ENCODE data around the gene MCM6. TPM values are rescaled to one million over a fixed set of nuclear protein-coding genes. Genes with fewer than 3 reads are reported as not detected.

The MCM6 gene
- polyA plus RNA-seq, 1 of the 3 experiments (the other 2 are of a cell fraction) = 18.4 TPM

- H3K79me2 ChIP-seq (ENCODE audit: insufficient read depth) = no peaks in the 10 kb centered on the region
- no peak for DNase-seq
- H3F3A ChIP-seq (replicated peaks; ENCODE audit: insufficient read depth) = peaks cover 10% of the 10 kb centered on the region
- peaks cover 38 to 39% of the 10 kb centered on the region in 2 experiments for H3K36me3 ChIP-seq (replicated peaks in 1 of 2; ENCODE audit: control insufficient read depth in 1 of 2, insufficient read depth in 2 of 2, low read length in 1 of 2)
- no peak overlapping the region for H3K9ac ChIP-seq
- ChIA-PET POLR2A (no interaction called here), CTCF (no interaction called here)
- H3K4me3 ChIP-seq (ENCODE audit: low read depth in 2 of 2, low read length in 1 of 2) = no peak overlapping the region
- H3K9me2 ChIP-seq = no peaks in the 10 kb centered on the region
- no peak overlapping the region for H2AFZ ChIP-seq (ENCODE audit: low read depth)
- H4K20me1 ChIP-seq (ENCODE audit: insufficient read depth) = no peaks in the 10 kb centered on the region
- no peak overlapping the region for H3K4me2 ChIP-seq
- H3K9me3 ChIP-seq = no peaks in the 10 kb centered on the region
- no peaks in the 10 kb centered on the region; a peak in 1 of 4 replicates for H3K4me1 ChIP-seq (ENCODE audit: control insufficient read depth in 1 of 2, insufficient read depth in 2 of 2, low read depth in 1 of 2, low read length in 1 of 2)
- no peaks in the 10 kb centered on the region for H3K27me3 ChIP-seq (ENCODE audit: insufficient read depth)
- TF ChIP-seq SMC3 (IDR thresholded peaks at IDR 0.05; ENCODE audit: low read depth, low read length) = no peak
- TF ChIP-seq EZH2phosphoT487 (IDR thresholded peaks at IDR 0.05; ENCODE audit: borderline replicate concordance, low read depth) = no peak
- TF ChIP-seq IRF3 (IDR thresholded peaks at IDR 0.05; ENCODE audit: low read depth, low read length) = no peak
- TF ChIP-seq MEF2A (IDR thresholded peaks at IDR 0.05; ENCODE audit: borderline replicate concordance, low read depth) = no peak
- TF ChIP-seq NRF1 (IDR thresholded peaks at IDR 0.05; ENCODE audit: low read depth, low read length) = no peak
- TF ChIP-seq USF2 (IDR thresholded peaks at IDR 0.05; ENCODE audit: borderline replicate concordance, low read depth, low read length) = no peak
- no peak for TF ChIP-seq RFX5 (IDR thresholded peaks at IDR 0.05; ENCODE audit: low read length)
- no peak for TF ChIP-seq NFIC (IDR thresholded peaks at IDR 0.05; ENCODE audit: borderline replicate concordance)
- no peak for TF ChIP-seq FOXM1 (IDR thresholded peaks at IDR 0.05; ENCODE audit: low read depth)
- no peak for TF ChIP-seq MXI1 (IDR thresholded peaks at IDR 0.05; ENCODE audit: low read depth, low read length)
- no peak overlapping the region for H3K27ac ChIP-seq (ENCODE audit: low read depth in 2 of 2, low read length in 1 of 2)
These were observed 29.4 kb upstream of the MCM6 start for GRCh38 chr2:135905679-135906078.

- Histone ChIP-seq H3K27me3 (ENCODE audit: insufficient read depth) (no peaks in the 10 kb centered on the region), H4K20me1 (ENCODE audit: insufficient read depth) (no peaks in the 10 kb centered on the region), H3K9ac (no peak overlapping the region), H3K4me1 (ENCODE audit: control insufficient read depth in 1 of 2, insufficient read depth in 2 of 2, low read depth in 1 of 2, low read length in 1 of 2) (no peaks in the 10 kb centered on the region), H3K79me2 (ENCODE audit: insufficient read depth) (no peaks in the 10 kb centered on the region), H3K9me2 (no peaks in the 10 kb centered on the region), H3K36me3 (replicated peaks in 1 of 2; ENCODE audit: control insufficient read depth in 1 of 2, insufficient read depth in 2 of 2, low read length in 1 of 2) (peaks cover 31 to 32% of the 10 kb centered on the region in 2 experiments), H2AFZ (ENCODE audit: low read depth) (no peak overlapping the region), H3F3A (replicated peaks; ENCODE audit: insufficient read depth) (peaks cover 3% of the 10 kb centered on the region), H3K4me2 (no peak overlapping the region), H3K27ac (ENCODE audit: low read depth in 2 of 2, low read length in 1 of 2) (peak overlapping the region in 1 of 2 experiments; percentile 23; a peak in 1 of 4 replicates), H3K4me3 (ENCODE audit: low read depth in 2 of 2, low read length in 1 of 2) (no peak overlapping the region), H3K9me3 (no peaks in the 10 kb centered on the region)
- DNase-seq = no peak
- WGBS (ENCODE audit: low lambda C conversion rate) = 94% methylated on average over 4 of the region's 4 CpGs
- ChIA-PET CTCF (interaction anchor here (0.7 to 2.0 kb wide), 3 partner anchors 9 to 149 kb away, joined by 3 to 8 read pairs (median 7); no protein-coding TSS in a partner anchor), POLR2A (no interaction called here)
- TF ChIP-seq FOXJ3 (CRISPR knock-in tag; IDR thresholded peaks at IDR 0.05) = no peak
- TF ChIP-seq IRF3 (IDR thresholded peaks at IDR 0.05; ENCODE audit: low read depth, low read length) = no peak
- TF ChIP-seq FOSL2 (IDR thresholded peaks at IDR 0.05; ENCODE audit: borderline replicate concordance, low read depth) = no peak
- TF ChIP-seq GATA2 (CRISPR knock-in tag; IDR thresholded peaks at IDR 0.05) = no peak
- no peak for TF ChIP-seq YY1 (IDR thresholded peaks at IDR 0.05; ENCODE audit: low read depth)
- TF ChIP-seq TAF1 (IDR thresholded peaks at IDR 0.05; ENCODE audit: borderline replicate concordance, low read depth, low read length) = no peak
- TF ChIP-seq RAD21 (IDR thresholded peaks at IDR 0.05; ENCODE audit: low read length) = no peak
- no peak for TF ChIP-seq JUND (IDR thresholded peaks at IDR 0.05)
- TF ChIP-seq CHD2 (IDR thresholded peaks at IDR 0.05; ENCODE audit: low read length, partially characterized antibody) = no peak
- no peak for TF ChIP-seq ELF1 (IDR thresholded peaks at IDR 0.05)
- TF ChIP-seq USF2 (IDR thresholded peaks at IDR 0.05; ENCODE audit: borderline replicate concordance, low read depth, low read length) = no peak
- no peak for TF ChIP-seq POLR2AphosphoS5 (IDR thresholded peaks at IDR 0.05; ENCODE audit: low read depth, low read length)
- no peak for TF ChIP-seq SMC3 (IDR thresholded peaks at IDR 0.05; ENCODE audit: low read depth, low read length)
These were observed 28.2 kb upstream of the MCM6 start for GRCh38 chr2:135904341-135904989.
